T47D (cell line): ENCODE measurements around the gene ANXA7.

Experiments
- DNase-seq, 2 experiments: peaks; one replicate each; pipeline versions ENCODE4 v3.0.0 to v3.0.0-alpha.2; 2011 to 2012; ENCODE audit warnings: low read depth in 1 of 2, low spot score in 1 of 2
- JUND ChIP-seq: IDR thresholded peaks from 2 replicates; pipeline ENCODE4 v1.6.1; 2012; ENCODE audit warnings: low read depth
- in situ Hi-C: cut with HindIII; loops from 2 replicates; pipeline ENCODE4 v1.10.0; 2016; ENCODE audit warnings: low sequenced_read_pairs, low pct_unique_long_range_greater_than_20kb

The ANXA7 gene

DNA sequence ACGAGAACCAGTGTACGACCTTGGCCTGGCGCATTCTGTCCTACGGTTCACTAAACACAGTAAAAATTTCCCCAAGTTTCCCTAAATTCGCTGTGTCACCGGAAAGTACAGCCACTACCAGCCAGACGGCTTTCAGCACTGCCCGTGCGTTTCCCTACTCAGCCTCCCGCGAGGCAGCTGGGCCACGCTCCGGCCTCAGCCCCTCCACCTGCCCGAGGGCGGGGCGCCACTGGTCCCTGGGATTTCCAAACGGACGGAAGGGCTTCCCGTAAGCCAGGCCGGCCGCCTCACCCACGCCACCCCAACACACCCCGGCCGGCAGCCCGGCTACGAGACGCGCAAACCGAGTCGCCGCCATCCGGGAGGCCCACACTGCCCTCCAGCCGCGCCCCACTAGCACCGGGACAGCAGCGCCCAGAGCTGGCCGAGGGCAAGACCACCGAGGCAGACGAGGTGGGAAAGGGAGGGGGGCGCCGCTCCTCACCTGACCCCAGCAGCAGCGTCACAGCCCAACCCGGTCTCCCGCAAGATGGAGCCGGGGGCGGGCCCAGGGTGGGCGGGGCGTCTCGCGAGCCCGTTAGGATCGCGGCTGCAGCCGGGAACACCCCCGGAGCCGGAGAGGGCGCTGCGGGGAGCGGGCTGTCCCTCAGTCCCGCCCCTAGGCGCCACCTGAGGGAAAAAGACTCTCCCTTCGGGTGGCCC, at the start of gene ANXA7:
ANXA7 (minus strand) TSS at position 531 of the 702 bp plus-strand sequence. CDS start 13,202 bp downstream, outside the sequence.
- TF ChIP-seq JUND = no peak
- in situ Hi-C loops = no loop called here
- peak; percentile 94 to 95 for DNase-seq

DNA sequence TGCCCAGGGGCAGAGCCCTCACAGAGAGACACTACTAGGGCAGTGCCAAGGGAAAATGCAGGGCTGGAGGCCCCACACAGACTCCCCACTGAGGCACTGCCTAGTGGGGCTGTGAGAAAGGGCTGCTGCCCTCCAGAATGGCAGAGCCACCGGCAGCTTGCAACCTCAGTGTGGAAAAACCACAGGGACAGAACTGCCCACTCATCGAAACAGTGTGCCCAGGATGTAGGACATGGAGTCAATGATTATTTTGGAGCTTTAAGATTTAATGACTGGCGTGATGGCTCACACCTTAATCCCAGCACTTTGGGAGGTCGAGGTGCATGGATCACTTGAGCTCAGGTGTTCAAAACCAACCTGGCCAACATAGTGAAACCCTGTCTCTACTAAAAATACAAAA, 47.0 kb upstream of the ANXA7 start:
- in situ Hi-C loops = no loop called here
- DNase-seq = no peak
- no peak for TF ChIP-seq JUND

DNA sequence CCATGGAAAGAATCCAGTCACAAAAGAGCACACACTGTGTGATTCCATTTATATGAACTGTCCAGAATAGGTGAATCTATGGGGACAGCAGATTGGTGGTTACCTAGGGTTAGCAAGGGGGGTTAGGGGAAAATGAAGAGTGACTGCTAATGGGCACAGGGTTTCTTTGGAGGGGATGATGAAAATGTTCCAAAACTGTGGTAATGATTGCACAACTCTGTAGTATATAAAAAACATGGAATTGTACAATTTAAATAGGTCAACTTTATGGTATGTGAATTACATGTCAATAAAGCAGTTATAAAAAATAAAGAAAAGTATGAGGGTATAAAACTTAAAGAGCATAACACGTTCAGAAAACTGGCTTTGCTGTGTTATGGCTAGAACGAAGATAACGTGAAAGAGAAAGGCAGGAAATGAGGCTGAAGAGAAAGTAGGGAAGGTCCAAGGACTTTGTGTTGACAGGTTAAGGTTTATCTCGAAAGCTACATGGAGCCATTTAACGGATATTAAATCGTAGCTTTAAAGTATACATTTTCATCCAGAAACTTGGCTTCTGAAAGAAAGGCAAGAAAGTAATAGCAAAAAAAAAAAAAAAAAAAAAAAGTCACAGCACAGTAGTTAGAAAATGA, 45.9 kb upstream of the ANXA7 start:
- in situ Hi-C loops = no loop called here
- no peak for DNase-seq
- no peak for TF ChIP-seq JUND

DNA sequence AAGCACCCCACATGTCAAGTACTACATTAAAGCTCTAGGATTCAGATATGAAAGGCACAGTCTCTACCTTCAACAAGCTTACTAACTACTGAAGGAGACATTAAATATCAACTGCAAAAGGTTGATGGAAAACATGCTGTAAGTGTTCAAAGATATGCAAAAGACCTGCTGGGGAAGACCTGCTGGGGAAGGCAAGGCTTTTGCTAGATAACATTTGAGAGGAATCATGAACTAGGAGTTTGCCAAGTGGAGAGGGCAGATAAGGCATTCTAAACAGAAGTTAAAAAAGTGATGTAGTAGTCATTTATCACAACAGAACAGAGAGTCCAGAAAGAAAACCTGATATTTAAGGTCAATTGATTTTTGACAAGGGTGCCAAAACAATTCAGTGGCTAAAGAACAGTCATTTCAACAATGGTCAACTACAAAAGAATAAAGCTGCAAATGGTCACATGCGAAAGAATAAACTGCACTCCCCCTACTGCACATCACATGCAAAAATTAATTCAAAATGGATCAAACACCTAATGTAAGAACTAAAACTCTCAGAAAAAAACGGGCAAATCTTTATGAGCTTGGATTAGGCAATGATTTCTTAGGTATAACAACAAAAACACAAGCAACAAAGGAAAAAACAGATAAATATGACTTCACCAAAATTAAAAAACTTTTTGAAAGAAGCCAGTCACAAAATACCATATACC, 42.5 kb upstream of the ANXA7 start:
- no peak for TF ChIP-seq JUND
- in situ Hi-C loops = no loop called here
- no peak for DNase-seq

DNA sequence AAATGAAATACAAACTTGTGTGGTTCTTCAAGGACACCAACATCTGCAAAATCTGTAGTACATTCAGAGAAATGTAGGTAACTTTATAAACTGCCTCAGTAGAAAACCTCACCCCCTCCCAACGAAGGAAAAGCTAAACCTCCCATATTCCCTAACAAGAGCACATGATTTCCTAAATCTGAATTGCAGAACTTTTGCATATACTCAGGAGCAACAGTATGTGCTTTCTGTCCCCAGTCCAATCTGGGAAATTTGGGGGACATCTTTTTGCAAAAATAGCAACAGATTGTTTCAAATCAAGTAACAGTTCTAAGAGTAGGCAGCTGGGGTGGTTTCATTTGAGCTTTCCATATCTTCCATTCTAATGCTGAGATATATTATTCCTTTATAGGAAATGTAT, 35.3 kb upstream of the ANXA7 start:
- DNase-seq = no peak
- no peak for TF ChIP-seq JUND
- in situ Hi-C loops = no loop called here

DNA sequence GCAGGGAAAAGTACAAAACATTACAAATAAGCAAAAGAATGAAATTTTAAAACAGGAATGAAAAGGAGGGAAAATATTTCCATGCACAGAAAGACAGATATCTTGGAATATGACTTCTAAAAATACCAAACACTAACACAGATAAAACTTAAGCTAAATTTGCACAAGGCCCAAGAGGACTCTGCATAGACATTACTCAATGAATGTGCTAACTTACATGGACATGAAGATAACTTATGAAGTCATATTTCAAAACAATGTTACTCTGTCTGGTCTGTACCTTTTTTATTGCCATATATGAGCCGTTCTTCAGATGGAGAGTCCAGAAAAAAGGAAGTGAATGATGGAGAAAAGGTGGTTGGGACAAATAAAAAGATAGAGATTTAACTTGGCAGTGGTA, 34.5 kb upstream of the ANXA7 start:
- in situ Hi-C loops = no loop called here
- no peak for TF ChIP-seq JUND
- DNase-seq = no peak

DNA sequence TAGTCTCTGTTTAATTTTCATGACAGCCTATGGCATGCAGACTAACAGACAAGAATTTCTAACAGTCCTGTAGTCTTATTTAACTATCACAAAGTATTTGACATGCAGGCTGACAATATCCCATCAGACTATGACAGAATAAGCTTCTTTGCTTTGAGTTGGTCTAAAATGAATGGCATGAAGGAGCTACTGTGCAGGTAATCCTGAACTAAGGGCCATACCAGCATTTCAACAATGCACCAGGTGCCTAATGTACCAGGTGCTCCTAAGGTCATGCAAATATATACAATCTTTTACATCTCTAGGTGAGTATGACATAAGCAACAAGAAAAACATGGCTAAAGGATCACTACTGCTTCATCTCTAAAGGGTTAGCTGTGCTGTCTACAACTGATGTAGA, 33.1 kb upstream of the ANXA7 start:
- in situ Hi-C loops = no loop called here

DNA sequence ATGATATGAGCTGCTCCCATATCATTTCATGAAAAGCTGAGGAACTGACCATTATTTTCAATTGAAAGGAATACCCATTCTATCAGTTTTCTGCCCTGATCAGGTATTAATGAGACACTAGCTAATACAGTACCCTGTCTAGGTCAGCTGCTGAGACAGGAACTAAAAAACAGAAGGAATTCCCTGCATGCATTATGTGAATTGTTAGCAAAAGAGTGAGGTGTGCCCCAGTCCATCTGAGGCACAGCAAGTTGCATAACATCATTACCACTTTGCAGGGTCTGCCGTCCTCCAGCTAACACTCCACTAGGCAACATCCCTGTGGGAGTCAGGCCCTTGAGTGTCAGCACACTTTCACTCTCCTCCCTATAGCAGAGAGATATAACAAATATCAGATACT, 30.6 kb upstream of the ANXA7 start:
- no peak for TF ChIP-seq JUND
- in situ Hi-C loops = no loop called here
- no peak for DNase-seq

More for the DNA sequence above, 33.1 kb upstream of the ANXA7 start:
- no peak for TF ChIP-seq JUND
- peak in 1 of 2 experiments; percentile 18 for DNase-seq

DNA sequence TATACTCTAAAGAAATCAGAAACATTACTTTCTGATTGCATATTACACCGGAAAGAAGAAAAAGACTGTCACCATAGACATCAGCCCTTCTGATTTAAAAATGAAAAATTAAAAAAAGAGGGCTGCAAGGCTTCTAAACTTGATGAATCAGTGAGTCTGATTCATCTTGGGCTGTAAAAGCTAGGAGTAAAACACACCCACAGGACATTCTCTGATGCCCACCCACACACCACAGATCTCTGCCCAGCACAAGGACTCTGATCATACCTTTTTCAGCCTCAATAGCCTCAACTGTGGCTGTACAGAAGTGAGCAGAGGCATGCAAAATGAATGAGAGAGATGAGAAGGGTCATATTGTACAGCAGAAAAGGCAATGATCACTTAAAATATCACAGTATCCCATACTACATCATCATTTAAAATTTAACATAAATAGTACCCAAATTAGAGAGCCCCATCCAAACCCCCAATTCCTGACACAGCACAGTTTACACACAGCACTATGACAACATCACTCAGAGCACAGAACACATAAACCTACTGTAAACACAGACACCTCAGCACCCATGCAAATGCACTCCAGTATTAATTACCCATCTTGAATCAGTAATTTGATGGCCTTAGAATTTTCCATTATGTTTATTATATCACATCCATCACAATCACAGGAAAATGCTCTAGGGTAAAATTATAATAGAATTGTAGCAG, 25.9 kb upstream of the ANXA7 start:
- DNase-seq = no peak
- TF ChIP-seq JUND = no peak
- in situ Hi-C loops = no loop called here

DNA sequence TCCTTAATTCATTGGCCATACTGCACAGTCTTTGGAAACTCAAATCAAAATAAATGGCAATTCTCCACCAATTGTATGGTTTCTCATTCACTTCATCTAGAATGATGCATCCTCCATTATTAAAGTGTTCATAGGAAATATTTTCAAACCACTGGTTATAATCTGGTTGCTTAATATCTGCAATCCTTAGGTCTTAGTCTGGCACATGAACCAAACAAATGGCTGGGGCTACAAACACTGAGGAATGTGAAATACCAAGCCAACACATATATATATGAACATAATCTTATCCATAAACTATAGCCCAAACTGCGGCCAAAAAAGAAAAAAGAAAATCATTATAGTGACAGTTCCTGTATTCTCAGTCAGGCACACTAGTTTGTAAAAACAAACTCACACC, 25.2 kb upstream of the ANXA7 start:
- in situ Hi-C loops = no loop called here
- no peak for TF ChIP-seq JUND
- no peak for DNase-seq

DNA sequence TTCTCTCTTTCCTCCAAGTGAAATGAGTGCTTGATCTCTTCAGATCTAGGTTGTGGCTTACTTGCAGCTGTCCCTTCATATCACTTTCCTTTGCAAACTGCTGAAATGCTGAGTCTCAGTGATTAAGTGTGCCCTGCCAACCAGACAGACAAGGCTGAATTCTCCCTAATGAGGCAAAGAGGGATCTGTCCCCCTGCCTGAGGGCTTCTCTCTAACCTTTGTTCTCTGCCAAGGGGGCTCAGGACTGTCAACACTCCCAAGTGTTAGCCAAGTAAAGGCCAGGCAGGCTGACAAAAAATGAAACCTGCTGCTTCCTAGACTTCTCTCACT, 19.6 kb upstream of the ANXA7 start, which contains the start of gene MSS51:
MSS51 (minus strand) TSS at position 24 of the 330 bp plus-strand sequence. CDS start 5,277 bp downstream, outside the sequence.
- TF ChIP-seq JUND = no peak
- no peak for DNase-seq
- in situ Hi-C loops = no loop called here

DNA sequence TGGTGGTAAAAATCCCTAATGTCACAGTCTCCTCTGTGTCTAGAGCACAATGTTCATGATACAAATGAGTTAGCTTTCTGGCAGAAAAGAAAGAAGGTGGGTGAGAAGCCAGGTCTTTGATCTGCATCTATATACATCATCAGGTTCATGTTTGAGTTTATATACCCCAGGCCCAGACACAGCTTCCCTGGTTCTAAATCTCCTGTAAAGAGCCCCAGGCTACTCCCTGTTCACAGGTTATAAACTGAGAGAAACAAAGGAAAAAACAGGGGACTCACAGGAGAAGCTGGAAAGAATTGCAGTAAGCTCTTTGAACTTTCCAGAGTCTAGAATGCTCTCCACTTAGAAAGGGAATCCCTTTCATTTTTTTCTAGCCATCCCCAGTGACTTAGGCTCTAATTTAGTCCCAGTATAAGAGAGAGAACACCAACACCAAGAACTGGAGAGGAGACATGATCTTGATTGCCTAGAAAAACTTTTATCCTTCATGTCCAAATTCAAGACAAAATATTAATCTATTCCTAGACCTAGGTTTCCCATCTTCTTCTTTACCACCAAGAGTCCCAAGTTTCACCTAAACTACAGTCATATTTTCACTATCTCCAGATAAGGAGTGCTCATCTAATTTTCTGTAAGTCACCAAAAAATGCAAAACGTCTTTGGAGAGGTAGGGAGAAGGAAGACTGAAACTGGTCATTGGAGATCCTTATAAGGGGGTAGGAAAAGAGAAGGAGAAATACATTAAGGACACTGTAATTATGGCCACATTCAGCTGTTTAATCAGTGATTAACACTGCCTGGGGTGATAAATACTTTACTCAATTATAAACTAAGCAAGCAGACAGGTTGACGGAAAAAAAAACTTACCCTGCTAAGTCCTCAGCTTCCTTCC, 19.0 kb upstream of the ANXA7 start:
- no peak for TF ChIP-seq JUND

More for the DNA sequence above, 19.0 kb upstream of the ANXA7 start:
- in situ Hi-C loops = no loop called here
- DNase-seq = no peak
